ENCODE measurements around the gene MAP2K3.
"Not testable (repeated sequence)": the region's sequence is repeated elsewhere in the genome, so short reads cannot be mapped to it uniquely, and the experiment has no call there.

The MAP2K3 gene

GRCh38 chr17:21348081-21348925, 63.8 kb downstream of the MAP2K3 start:
- H3K4me3 ChIP-seq (ENCODE audit: low read length in 2 of 2); H3K27ac ChIP-seq (ENCODE audit: low read length); H3K9ac ChIP-seq (ENCODE audit: low read length in 2 of 2); H3K27me3 ChIP-seq (ENCODE audit: control insufficient read depth in 1 of 2, insufficient read depth in 2 of 2, low read length in 2 of 2); H3K4me1 ChIP-seq (ENCODE audit: control insufficient read depth, insufficient read depth, low read length); H3K9me3 ChIP-seq (ENCODE audit: control insufficient read depth in 2 of 2, low read length in 2 of 2); H3K36me3 ChIP-seq (ENCODE audit: control insufficient read depth in 2 of 2, insufficient read depth in 2 of 2, low read length in 2 of 2): not testable (repeated sequence)

- not testable (repeated sequence) for H3K4me3 ChIP-seq (ENCODE audit: low read length in 2 of 2); H3K9ac ChIP-seq (ENCODE audit: low read length in 2 of 2); H3K9me3 ChIP-seq (ENCODE audit: control insufficient read depth in 2 of 2, low read length in 2 of 2); H3K4me1 ChIP-seq (ENCODE audit: control insufficient read depth, insufficient read depth, low read length); H3K27me3 ChIP-seq (ENCODE audit: control insufficient read depth in 1 of 2, insufficient read depth in 2 of 2, low read length in 2 of 2); H3K27ac ChIP-seq (ENCODE audit: low read length); H3K36me3 ChIP-seq (ENCODE audit: control insufficient read depth in 2 of 2, insufficient read depth in 2 of 2, low read length in 2 of 2)
Measured at GRCh38 chr17:21348926-21349261, 64.4 kb downstream of the MAP2K3 start.

- not testable (repeated sequence) for H3K27ac ChIP-seq (ENCODE audit: low read length); H3K9me3 ChIP-seq (ENCODE audit: control insufficient read depth in 2 of 2, low read length in 2 of 2); H3K27me3 ChIP-seq (ENCODE audit: control insufficient read depth in 1 of 2, insufficient read depth in 2 of 2, low read length in 2 of 2); H3K4me1 ChIP-seq (ENCODE audit: control insufficient read depth, insufficient read depth, low read length); H3K36me3 ChIP-seq (ENCODE audit: control insufficient read depth in 2 of 2, insufficient read depth in 2 of 2, low read length in 2 of 2); H3K4me3 ChIP-seq (ENCODE audit: low read length in 2 of 2); H3K9ac ChIP-seq (ENCODE audit: low read length in 2 of 2)
Measured at GRCh38 chr17:21349358-21350050, 65.0 kb downstream of the MAP2K3 start.

- H3K27me3 ChIP-seq (ENCODE audit: control insufficient read depth in 1 of 2, insufficient read depth in 2 of 2, low read length in 2 of 2); H3K27ac ChIP-seq (ENCODE audit: low read length); H3K36me3 ChIP-seq (ENCODE audit: control insufficient read depth in 2 of 2, insufficient read depth in 2 of 2, low read length in 2 of 2); H3K9ac ChIP-seq (ENCODE audit: low read length in 2 of 2); H3K4me3 ChIP-seq (ENCODE audit: low read length in 2 of 2); H3K9me3 ChIP-seq (ENCODE audit: control insufficient read depth in 2 of 2, low read length in 2 of 2); H3K4me1 ChIP-seq (ENCODE audit: control insufficient read depth, insufficient read depth, low read length): not testable (repeated sequence)
Measured at GRCh38 chr17:21350495-21350894, 66.0 kb downstream of the MAP2K3 start.

GRCh38 chr17:21351366-21352065, 67.0 kb downstream of the MAP2K3 start:
- no peaks in the 10 kb centered on the region for H3K36me3 ChIP-seq (ENCODE audit: control insufficient read depth in 2 of 2, insufficient read depth in 2 of 2, low read length in 2 of 2)
- no peaks in the 10 kb centered on the region for H3K9me3 ChIP-seq (ENCODE audit: control insufficient read depth in 2 of 2, low read length in 2 of 2)
- no peak overlapping the region for H3K4me3 ChIP-seq (ENCODE audit: low read length in 2 of 2)
- H3K9ac ChIP-seq (ENCODE audit: low read length in 2 of 2), result no peak overlapping the region
- no peak overlapping the region for H3K27ac ChIP-seq (ENCODE audit: low read length)
- no peaks in the 10 kb centered on the region for H3K4me1 ChIP-seq (ENCODE audit: control insufficient read depth, insufficient read depth, low read length)
- no peaks in the 10 kb centered on the region for H3K27me3 ChIP-seq (ENCODE audit: control insufficient read depth in 1 of 2, insufficient read depth in 2 of 2, low read length in 2 of 2)

- Histone ChIP-seq H3K36me3 (ENCODE audit: control insufficient read depth in 2 of 2, insufficient read depth in 2 of 2, low read length in 2 of 2) (no peaks in the 10 kb centered on the region), H3K4me1 (ENCODE audit: control insufficient read depth, insufficient read depth, low read length) (no peaks in the 10 kb centered on the region), H3K4me3 (ENCODE audit: low read length in 2 of 2) (no peak overlapping the region), H3K9me3 (ENCODE audit: control insufficient read depth in 2 of 2, low read length in 2 of 2) (no peaks in the 10 kb centered on the region), H3K9ac (ENCODE audit: low read length in 2 of 2) (no peak overlapping the region), H3K27ac (ENCODE audit: low read length) (no peak overlapping the region), H3K27me3 (ENCODE audit: control insufficient read depth in 1 of 2, insufficient read depth in 2 of 2, low read length in 2 of 2) (no peaks in the 10 kb centered on the region)
Measured at GRCh38 chr17:21352221-21352980, 67.9 kb downstream of the MAP2K3 start.

- H3K9me3 ChIP-seq (ENCODE audit: control insufficient read depth in 2 of 2, low read length in 2 of 2), result no peaks in the 10 kb centered on the region
- H3K36me3 ChIP-seq (ENCODE audit: control insufficient read depth in 2 of 2, insufficient read depth in 2 of 2, low read length in 2 of 2), result no peaks in the 10 kb centered on the region
- no peak overlapping the region for H3K27ac ChIP-seq (ENCODE audit: low read length)
- no peak overlapping the region for H3K4me3 ChIP-seq (ENCODE audit: low read length in 2 of 2)
- no peaks in the 10 kb centered on the region for H3K4me1 ChIP-seq (ENCODE audit: control insufficient read depth, insufficient read depth, low read length)
- H3K9ac ChIP-seq (ENCODE audit: low read length in 2 of 2), result no peak overlapping the region
- no peaks in the 10 kb centered on the region for H3K27me3 ChIP-seq (ENCODE audit: control insufficient read depth in 1 of 2, insufficient read depth in 2 of 2, low read length in 2 of 2)
Measured at GRCh38 chr17:21352981-21353265, 68.4 kb downstream of the MAP2K3 start.

GRCh38 chr17:21353326-21354010, 69.0 kb downstream of the MAP2K3 start:
- Histone ChIP-seq H3K4me1 (ENCODE audit: control insufficient read depth, insufficient read depth, low read length) (no peaks in the 10 kb centered on the region), H3K9ac (ENCODE audit: low read length in 2 of 2) (no peak overlapping the region), H3K9me3 (ENCODE audit: control insufficient read depth in 2 of 2, low read length in 2 of 2) (no peaks in the 10 kb centered on the region), H3K4me3 (ENCODE audit: low read length in 2 of 2) (no peak overlapping the region), H3K27ac (ENCODE audit: low read length) (no peak overlapping the region), H3K36me3 (ENCODE audit: control insufficient read depth in 2 of 2, insufficient read depth in 2 of 2, low read length in 2 of 2) (no peaks in the 10 kb centered on the region), H3K27me3 (ENCODE audit: control insufficient read depth in 1 of 2, insufficient read depth in 2 of 2, low read length in 2 of 2) (no peaks in the 10 kb centered on the region)

- Histone ChIP-seq H3K27me3 (ENCODE audit: control insufficient read depth in 1 of 2, insufficient read depth in 2 of 2, low read length in 2 of 2) (no peaks in the 10 kb centered on the region), H3K27ac (ENCODE audit: low read length) (no peak overlapping the region), H3K4me3 (ENCODE audit: low read length in 2 of 2) (no peak overlapping the region), H3K9me3 (ENCODE audit: control insufficient read depth in 2 of 2, low read length in 2 of 2) (no peaks in the 10 kb centered on the region), H3K9ac (ENCODE audit: low read length in 2 of 2) (no peak overlapping the region), H3K4me1 (ENCODE audit: control insufficient read depth, insufficient read depth, low read length) (peaks cover 4% of the 10 kb centered on the region), H3K36me3 (ENCODE audit: control insufficient read depth in 2 of 2, insufficient read depth in 2 of 2, low read length in 2 of 2) (no peaks in the 10 kb centered on the region)
Measured at GRCh38 chr17:21354796-21355385, 70.4 kb downstream of the MAP2K3 start.

- H3K4me3 ChIP-seq (ENCODE audit: low read length in 2 of 2), result no peak overlapping the region
- H3K9me3 ChIP-seq (ENCODE audit: control insufficient read depth in 2 of 2, low read length in 2 of 2), result no peaks in the 10 kb centered on the region
- peaks cover 4% of the 10 kb centered on the region for H3K4me1 ChIP-seq (ENCODE audit: control insufficient read depth, insufficient read depth, low read length)
- H3K27me3 ChIP-seq (ENCODE audit: control insufficient read depth in 1 of 2, insufficient read depth in 2 of 2, low read length in 2 of 2), result no peaks in the 10 kb centered on the region
- H3K27ac ChIP-seq (ENCODE audit: low read length), result no peak overlapping the region
- H3K9ac ChIP-seq (ENCODE audit: low read length in 2 of 2), result no peak overlapping the region
- H3K36me3 ChIP-seq (ENCODE audit: control insufficient read depth in 2 of 2, insufficient read depth in 2 of 2, low read length in 2 of 2), result no peaks in the 10 kb centered on the region
Measured at GRCh38 chr17:21355586-21355985, 71.1 kb downstream of the MAP2K3 start.
